ENCODE results near the gene NRG2.

The NRG2 gene

GRCh38 chr5:140042643-140043507 is at the start of gene NRG2:
Gene NRG2, minus strand, starts transcription at chr5:140043299.
- DNase-seq = peak; percentile 28 to 58 (median 29)

- no peak for DNase-seq
Observed at GRCh38 chr5:140090251-140090650, 47.2 kb upstream of the NRG2 start.

DNA sequence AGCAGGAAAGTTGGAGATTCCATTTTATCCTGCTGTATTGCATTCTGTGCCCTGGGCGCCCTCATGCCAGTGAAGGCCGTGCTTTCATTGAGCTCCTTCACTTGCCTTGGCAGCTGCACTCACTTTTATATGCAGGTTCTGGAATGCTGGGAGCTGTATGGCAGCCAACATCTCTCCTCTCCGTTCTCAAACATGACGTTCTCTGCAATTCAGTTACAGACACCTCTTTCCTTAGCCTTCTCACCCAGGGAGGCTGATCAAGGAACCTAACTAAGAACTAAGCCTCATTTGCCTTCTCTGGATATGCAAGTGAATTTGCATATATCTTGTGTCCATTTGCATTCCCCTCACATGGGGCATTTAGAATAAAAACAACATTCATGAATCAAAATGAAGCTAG is 41.4 kb upstream of the NRG2 start:
- peak in 1 of 3 donors; percentile 16 for DNase-seq

DNA sequence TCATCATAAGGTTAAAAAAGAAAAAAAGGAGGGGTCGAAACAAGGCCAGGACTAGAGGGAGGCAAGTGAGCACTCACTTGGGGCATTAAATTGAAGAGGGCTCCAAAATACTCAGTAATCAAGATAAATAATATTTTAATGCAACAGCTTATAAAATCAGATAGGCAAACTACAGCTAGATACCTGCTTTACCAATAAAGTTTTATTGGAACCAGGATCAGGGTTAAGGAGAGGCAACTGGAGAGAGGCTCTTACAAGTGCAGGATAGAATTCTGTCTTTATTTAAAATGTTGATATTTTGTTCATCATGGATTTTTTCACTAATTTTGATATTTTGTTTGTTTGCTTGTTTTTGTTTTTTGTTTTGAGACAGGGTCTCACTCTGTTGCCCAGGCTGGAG is 40.6 kb upstream of the NRG2 start:
- no peak for DNase-seq

DNA sequence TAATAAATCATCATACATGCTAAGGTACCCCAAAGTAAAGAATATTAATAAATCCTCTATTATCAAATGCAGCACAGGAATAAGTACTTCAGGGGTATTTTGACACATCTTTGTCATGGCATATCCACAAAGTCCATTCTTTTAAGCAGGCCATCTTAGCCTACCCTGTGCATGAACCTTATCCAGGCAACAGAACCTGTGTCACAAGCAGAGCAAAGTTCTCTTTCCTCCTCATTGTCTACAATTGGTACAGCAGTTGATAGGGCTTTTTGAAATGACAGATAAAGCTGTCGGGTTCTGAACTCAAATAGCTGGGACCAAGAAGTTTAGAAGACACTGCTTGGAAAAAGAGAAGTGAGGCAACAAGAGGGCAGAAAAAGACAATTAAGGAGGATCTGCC is 40.0 kb upstream of the NRG2 start:
- peak in 1 of 3 donors; percentile 14 for DNase-seq

GRCh38 chr5:140076788-140077187 is 33.7 kb upstream of the NRG2 start:
- peak in 1 of 3 donors; percentile 0 for DNase-seq

GRCh38 chr5:140076142-140076541 is 33.0 kb upstream of the NRG2 start:
- DNase-seq = peak in 1 of 3 donors; percentile 14

- peak in 2 of 3 donors; percentile 10 to 14 for DNase-seq
Observed at GRCh38 chr5:140075371-140075770, 32.3 kb upstream of the NRG2 start.

- DNase-seq = peak; percentile 50 to 72 (median 63)
Observed at GRCh38 chr5:140073296-140073695, 30.2 kb upstream of the NRG2 start.

GRCh38 chr5:140072812-140073211 is 29.7 kb upstream of the NRG2 start:
- no peak for DNase-seq

DNA sequence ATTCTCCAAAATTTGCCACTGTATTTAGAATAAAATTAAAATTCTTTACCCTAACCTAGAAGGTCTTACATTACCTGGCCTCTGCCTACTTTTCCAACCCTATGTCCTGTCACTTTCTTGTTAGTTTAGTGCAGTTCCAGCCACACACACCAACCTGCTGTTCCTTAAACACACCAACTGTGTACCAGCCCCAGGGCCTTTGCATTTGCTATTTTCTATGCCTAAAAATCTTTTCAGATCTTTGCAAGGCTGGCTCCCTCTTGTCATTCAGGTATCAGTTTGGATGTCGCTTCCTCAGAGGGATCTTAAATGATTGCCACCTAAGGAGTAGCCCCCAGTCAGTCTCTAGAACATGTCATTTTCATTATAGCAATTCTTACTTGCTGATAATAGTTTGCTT is 17.7 kb upstream of the NRG2 start:
- DNase-seq = no peak

- DNase-seq = peak in 1 of 3 donors; percentile 2
Observed at GRCh38 chr5:140058212-140058932, 15.3 kb upstream of the NRG2 start.

DNA sequence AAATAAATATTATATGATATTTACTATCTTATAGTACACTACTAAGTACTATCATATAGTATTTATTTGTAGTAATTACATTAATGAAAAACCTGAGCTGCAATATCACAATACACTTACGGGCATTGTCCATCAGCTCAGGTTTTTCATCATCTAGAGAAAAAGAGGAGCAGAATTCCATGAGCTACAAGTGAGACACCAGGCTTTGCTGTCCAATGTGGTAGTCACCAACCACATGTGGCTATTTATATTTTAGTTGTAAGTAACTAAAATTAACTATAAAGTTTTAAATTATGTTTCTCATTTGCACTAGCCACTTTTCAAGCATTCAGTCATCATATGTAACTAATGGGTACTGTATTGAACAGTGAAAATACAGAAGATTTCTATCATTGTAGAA is 13.8 kb upstream of the NRG2 start:
- peak in 1 of 3 donors; percentile 10 for DNase-seq

GRCh38 chr5:140055152-140055551 is 12.1 kb upstream of the NRG2 start:
- no peak for DNase-seq

- no peak for DNase-seq
Observed at GRCh38 chr5:140054086-140054689, 11.1 kb upstream of the NRG2 start.

DNA sequence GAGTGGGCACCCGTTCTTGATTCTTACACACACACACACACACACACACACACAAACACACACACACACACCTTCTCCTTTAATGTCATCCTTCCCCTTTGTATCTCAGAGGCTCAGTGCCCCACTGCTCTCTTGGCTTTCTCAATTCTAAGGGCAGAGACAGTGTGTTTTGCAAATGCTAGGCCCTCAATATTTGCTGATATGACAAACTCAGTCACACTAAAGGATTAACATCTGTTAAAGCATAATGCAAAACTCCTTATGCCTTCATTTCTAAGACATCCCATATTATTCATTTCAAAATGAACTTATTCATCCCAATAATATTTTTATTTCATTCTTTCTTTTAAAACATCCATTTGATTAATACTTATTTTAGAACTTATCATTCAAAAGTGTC is 8.9 kb upstream of the NRG2 start:
- no peak for DNase-seq

- DNase-seq = no peak
Observed at GRCh38 chr5:140049713-140050112, 6.6 kb upstream of the NRG2 start.

DNA sequence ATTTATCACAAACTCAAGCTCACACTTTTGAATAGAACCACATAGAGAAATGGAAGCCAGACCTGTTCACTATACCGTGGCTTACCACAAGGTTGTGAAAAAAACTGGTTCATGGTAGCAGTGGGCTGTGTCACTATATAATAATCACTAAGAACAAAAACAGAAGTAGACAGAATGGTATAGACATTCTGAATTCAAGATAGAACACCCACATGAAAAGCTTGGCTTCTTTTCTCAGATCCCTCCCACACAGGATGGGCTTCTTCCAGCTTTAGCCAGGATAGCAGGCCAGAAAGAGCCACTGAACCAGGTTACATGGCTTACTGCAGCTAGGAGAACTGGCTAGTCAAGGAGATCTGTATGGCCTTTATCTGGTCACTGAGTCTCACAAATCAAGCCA is 6.1 kb upstream of the NRG2 start:
- DNase-seq = peak in 2 of 3 donors; percentile 26 to 30

DNA sequence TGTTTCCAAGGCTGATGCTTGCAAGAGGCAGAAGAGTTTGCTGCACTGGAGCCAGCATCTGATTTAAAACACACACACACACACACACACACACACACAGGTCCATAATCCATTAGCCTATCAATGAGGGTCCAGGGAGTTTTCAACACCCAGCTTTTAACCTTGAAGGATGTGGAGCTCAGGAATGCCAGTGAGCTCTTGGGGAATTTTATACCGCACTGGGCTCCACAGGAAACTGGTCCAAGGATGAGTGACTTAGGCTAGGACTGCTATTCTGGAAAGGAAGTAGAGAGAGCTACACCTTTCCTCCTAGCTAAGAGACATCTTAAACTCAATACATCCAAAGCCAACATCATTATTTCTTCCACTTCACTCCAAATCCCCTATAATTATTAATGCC is 942 bp upstream of the NRG2 start:
- DNase-seq = peak in 1 of 3 donors; percentile 13

DNA sequence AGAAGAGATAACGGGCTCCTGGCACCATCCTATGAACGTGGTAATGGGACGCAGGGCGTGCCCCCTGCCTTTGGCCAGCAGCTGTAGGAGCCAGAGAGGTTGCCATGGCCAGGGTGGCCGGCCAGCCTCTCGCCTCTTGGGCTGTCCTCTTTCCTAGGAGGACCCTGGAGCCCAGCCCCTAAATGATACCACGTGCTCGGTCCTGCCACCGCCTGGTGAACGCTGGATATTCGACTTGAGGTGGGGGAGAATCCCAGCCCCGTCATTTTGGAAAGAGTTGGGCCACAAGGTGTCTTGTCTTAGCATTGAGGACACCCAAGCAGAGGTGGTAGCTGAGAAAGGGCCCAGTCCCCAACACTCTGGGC is 391 bp upstream of the NRG2 start:
- DNase-seq = no peak

DNA sequence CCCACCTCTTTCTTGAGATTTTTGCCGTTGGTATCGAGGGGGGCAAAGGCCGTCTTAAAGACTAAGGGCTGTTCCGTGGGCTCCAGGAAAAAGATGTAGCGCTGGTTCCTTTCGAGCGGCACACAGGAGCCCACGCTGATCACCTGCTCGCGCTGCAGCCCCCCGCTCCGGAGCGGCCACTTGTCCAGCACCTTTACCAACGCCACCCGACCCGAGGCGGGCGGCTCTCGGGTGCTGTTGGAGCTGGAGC is 781 bp downstream of the NRG2 start:
- DNase-seq = peak in 1 of 3 donors; percentile 17

DNA sequence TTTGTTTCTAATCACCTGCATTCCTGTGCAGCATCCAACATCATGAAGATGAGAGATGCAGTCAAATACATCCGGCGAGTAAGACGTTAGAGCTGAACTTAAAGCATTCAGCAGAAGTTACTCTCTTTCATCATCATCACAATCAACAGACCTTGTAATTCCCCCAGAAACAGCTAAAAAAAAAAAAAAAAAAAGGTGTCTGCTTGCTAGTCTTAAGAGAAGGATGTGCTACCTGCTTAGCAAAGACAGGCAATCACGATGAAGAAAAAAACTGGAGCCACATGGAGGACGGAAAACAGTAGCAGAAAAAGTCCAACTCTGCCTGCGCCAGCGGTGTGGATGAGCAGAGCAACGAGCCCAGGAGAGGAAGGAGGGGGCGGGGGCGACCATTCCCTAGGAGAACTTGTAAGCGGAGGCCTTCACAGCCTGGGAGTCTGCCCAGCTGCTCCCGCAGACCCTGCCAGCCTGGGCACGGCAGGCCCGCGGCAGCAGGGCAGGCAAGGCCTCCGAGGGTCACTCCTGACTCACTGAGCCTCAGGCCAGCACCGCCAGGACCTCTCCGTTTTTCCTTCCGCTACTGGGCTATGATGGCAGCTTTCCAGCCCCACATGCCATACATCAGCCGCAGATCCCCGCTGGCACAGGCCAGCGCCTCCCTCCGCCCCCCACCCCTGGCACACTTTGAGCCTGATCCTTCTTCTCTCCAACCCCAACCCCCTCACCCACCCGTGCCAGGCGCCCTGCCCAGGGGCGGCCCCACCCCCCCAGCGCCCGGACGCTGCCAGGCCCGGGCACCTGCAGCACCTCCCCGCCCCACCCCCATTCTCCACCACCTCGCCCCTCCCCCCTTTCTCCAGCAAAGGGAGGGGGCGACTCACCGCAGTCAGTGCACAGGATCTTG is 1.4 kb downstream of the NRG2 start:
- peak; percentile 59 to 71 (median 61) for DNase-seq

- no peak for DNase-seq
Observed at GRCh38 chr5:140041099-140041491, 2.0 kb downstream of the NRG2 start.
